Measurements from ENCODE around the gene ZNRF2.
"Not testable (repeated sequence)": the region's sequence is repeated elsewhere in the genome, so short reads cannot be mapped to it uniquely, and the experiment has no call there.

The ZNRF2 gene

GRCh38 chr7:30290317-30290716 is 5.9 kb downstream of the ZNRF2 start:
- DNase-seq (ENCODE audit: low read depth), result not testable (repeated sequence)

DNA sequence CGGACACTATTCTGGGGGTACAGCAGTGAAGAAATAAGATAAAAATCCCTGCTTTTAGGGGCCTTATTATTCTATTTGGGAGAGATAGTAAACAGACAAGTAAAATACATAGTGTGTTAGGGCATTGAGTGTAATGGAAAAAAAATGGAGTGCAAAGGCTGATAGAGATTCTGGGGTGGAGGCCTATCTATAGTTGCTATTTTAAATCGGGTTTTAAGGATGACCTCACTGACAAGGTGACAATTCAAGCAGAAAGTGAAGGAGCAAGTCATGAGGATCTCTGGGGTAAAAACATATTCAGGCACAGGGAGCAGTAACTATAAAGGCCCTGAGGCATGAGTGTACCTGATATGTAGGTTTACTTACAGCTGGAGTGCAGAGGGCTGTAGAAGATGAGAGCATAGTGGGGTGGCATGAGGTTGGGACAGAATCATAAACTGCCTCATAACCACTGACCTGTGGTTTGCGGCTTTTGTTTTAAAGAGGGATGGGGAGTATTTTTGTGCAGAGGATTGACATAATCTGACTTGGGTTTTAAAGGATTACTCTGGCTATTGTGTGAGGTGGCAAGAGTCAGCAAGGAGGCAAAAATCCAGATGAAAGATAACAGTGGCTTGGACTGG is 8.1 kb downstream of the ZNRF2 start:
- not testable (repeated sequence) for DNase-seq (ENCODE audit: low read depth)

GRCh38 chr7:30296304-30296703 is 11.9 kb downstream of the ZNRF2 start:
- not testable (repeated sequence) for DNase-seq (ENCODE audit: low read depth)

DNA sequence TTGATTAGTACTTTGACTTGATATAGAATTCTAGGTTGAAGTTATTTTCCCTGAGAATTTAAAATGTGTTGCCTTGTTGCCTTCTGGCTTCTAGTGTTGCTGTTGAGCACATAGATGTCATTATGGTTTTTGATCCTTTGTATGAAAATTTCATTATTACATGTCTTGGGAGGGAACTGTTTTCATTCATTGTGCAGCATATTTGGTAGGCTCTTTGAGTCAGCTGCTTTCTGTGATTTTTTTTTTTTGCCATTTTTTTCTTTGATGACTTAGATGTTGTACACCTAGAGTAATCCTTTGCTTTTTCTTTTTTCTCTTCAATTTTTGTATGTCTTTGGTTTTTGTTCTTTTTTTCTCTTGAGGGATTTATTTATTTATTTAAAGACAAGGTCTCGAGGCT is 13.1 kb downstream of the ZNRF2 start:
- DNase-seq (ENCODE audit: low read depth), result not testable (repeated sequence)

DNA sequence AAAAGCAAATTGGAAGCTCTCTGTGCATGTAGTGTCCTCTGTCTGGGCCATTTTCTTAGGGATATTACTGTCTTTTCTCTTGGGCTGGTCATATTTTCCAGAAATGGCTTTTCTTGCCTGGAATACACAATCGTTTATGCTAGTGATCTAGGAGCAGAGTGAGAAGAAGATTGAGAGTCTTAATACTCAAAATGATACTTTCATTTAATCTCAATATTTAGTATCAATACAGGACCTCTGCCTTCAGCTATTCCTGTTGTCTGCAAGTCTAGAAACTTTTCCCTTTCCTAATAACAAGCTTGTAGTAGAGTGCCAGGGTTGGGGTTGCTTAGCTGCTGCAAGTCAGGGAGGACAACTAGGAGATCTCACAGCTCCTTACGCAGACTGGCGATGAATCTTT is 14.0 kb downstream of the ZNRF2 start:
- not testable (repeated sequence) for DNase-seq (ENCODE audit: low read depth)

DNA sequence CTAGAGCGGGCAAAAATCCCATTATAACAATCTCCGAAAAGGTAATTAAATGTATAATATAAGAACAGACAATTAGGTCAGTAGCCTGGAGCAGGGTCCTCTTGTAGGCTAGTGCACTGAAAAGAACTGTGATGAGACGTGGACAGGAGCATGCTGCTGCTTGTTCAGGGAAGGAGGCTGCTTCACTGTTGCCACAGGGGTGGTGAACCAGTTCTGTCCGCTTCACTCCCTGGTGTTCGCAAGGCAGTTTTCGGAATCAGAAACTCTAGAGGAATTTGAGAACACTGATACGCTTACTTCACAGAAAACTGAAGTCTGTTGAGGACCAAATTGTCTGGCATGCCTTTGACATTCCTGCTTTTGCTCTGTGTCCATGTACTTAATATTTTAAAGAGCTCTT is 17.4 kb downstream of the ZNRF2 start:
- no peak for DNase-seq (ENCODE audit: low read depth)

- no peak for DNase-seq (ENCODE audit: low read depth)
Measured at GRCh38 chr7:30302656-30303311, 18.4 kb downstream of the ZNRF2 start.

- no peak for DNase-seq (ENCODE audit: low read depth)
Measured at GRCh38 chr7:30303312-30304039, 19.1 kb downstream of the ZNRF2 start.

- DNase-seq (ENCODE audit: low read depth), result no peak
Measured at GRCh38 chr7:30304177-30304884, 19.9 kb downstream of the ZNRF2 start.

GRCh38 chr7:30306976-30307375 is 22.6 kb downstream of the ZNRF2 start:
- no peak for DNase-seq (ENCODE audit: low read depth)

GRCh38 chr7:30308389-30308788 is 24.0 kb downstream of the ZNRF2 start:
- DNase-seq (ENCODE audit: low read depth), result no peak

DNA sequence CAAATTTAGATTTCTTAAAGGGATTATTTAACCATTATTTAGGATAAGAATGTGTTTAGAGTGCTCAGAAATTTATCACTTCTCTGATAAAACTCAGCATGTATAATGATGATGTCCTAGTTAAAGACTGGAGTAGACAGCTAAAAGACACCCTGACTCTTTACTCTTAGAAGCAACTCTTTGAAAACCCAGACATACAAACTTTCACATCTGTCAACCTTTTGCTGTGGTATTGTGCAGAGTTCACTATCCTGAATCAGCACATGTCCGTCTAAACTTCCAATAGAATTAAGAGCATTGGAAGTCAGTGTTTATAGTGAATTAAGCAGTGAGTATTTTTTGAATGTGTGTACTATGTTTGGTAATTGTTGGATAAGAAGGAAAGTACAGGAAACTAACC is 24.9 kb downstream of the ZNRF2 start:
- no peak for DNase-seq (ENCODE audit: low read depth)

- no peak for DNase-seq (ENCODE audit: low read depth)
Measured at GRCh38 chr7:30309842-30310435, 25.5 kb downstream of the ZNRF2 start.

DNA sequence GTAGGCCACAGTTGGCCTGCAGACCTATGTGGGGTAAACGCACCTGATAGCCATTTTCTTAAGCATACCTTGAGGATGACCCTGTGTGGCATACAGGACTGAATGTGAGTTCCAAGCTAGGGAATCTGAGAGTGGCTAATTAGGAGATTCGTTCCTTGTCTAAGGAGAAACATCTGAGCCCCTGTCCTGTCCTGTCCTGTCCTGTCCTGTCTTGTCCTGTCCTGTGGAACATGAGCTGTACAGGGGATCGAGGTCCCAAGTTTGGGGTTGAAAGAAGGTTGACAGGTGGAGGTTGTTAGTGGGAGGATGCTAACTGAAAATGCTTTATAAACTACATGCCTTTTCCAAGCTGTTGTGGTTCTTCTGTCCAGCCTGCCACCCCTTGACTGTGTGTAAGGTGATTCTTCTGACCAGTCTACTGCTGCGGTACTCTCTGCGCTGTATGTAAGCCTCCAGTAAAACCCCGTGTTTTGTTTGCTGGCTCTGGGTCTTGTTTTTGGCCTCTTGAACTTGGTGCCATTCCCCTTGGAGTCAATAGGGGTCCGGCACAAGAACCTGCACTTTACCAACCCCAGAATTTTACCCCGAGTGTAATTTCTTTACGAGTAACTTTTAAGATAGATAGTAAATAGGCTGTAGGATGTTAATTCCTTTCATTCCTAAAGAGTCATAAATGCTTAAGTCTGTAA is 26.4 kb downstream of the ZNRF2 start:
- DNase-seq (ENCODE audit: low read depth), result no peak

DNA sequence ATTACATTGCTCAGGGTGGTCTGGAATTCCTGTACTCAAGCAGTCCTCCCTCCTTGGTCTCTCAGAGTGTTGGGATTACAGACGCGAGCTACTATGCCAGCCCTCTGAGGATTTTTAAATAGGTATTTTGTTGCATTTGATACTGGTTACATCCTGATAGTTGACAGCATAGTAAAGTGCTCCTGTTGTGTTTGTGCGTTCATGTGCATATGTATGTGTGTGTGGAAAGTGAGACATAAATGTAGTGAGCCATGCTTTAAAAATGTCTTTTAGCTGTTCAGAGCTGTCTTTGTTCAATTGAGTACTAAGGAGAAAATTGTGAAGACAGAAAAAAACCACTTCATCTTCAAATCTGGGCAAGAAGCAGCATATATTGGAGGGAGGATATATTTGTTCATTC is 27.8 kb downstream of the ZNRF2 start:
- DNase-seq (ENCODE audit: low read depth), result no peak

DNA sequence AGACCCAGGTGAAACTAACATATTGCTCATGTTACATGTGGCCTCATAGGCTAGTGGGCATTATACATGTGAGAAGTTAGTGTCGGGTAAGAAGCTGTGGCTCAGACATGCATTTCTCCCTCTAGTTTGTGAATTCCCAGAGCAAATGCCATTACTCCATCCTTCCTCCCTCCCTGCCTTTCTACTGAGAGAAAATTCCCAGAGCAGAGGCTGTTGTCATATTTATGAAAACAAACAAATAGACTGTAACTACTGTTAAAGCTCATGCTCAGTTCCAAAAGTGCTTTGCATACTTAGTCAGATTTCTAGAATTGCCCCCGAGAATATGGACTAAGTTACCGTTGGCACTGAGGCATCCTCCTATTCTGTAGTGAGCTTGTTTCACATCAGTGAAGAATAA is 29.0 kb downstream of the ZNRF2 start:
- DNase-seq (ENCODE audit: low read depth), result no peak

GRCh38 chr7:30313793-30314192 is 29.4 kb downstream of the ZNRF2 start:
- DNase-seq (ENCODE audit: low read depth), result no peak

DNA sequence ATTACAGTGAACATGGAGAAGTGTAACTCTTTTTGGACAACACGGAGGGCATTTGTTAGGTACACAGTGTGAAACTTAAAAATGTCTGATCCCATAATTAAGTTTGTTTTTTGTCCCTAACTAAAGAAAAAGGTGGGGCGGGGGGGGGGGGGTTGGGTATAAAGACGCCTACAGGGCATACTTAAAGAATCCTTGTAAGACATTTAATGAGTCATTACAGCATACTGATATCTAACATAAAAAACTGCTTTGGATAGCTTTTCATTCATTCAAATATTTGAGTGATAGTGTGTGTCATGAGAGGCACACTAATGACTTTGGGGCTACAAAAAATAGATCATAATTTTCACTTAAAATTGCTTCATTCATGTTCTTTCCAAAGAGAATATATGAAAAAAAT is 31.2 kb downstream of the ZNRF2 start:
- no peak for DNase-seq (ENCODE audit: low read depth)

- DNase-seq (ENCODE audit: low read depth), result no peak
Measured at GRCh38 chr7:30320392-30320791, 36.0 kb downstream of the ZNRF2 start.

- DNase-seq (ENCODE audit: low read depth), result no peak
Measured at GRCh38 chr7:30321089-30321881, 36.9 kb downstream of the ZNRF2 start.

DNA sequence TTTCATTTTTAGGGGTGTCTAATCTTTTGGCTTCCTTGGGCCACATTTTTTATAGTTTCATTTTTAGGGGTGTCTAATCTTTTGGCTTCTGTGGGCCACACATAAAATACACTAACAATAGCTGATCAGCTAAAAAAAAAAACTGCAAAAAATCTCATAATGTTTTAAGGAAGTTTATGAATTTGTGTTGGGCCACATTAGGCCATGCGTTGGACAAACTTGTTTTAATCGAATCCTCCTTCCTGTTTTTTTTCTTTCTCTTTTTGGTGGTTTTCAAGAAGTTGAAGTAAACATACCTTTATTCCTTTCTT is 37.4 kb downstream of the ZNRF2 start:
- no peak for DNase-seq (ENCODE audit: low read depth)

Measured in stimulated activated CD8-positive, alpha-beta memory T cell treated with anti-CD3 and anti-CD28 coated beads, Interleukin-15, amount 100 ng/mL, for 24 hours (primary cell).